Hepatocyte (in vitro differentiated cells): Measurements from ENCODE around the gene LRRC43. TPM values are rescaled to one million over a fixed set of nuclear protein-coding genes. Genes with fewer than 3 reads are reported as not detected.

Experiments
- DNase-seq: peaks from one replicate; pipeline ENCODE4 v3.0.0-alpha.2; 2016; ENCODE audit warnings: low spot score
- H2AFZ ChIP-seq: fragments of 200-600 bp; sonication (generic); 2 replicates; pipeline ENCODE4 v1.6.0; 2016; ENCODE audit warnings: antibody characterized with exemption, mild to moderate bottlenecking
- H3K27ac ChIP-seq: fragments of 200-600 bp; sonication (generic); 2 replicates; pipeline ENCODE4 v1.5.1; 2016; ENCODE audit warnings: mild to moderate bottlenecking
- H3K27me3 ChIP-seq: fragments of 200-600 bp; sonication (generic); 2 replicates; pipeline ENCODE4 v1.6.1; 2016
- H3K36me3 ChIP-seq: fragments of 200-600 bp; sonication (generic); replicated peaks from 2 replicates; pipeline ENCODE4 v1.5.1; 2016; ENCODE audit warnings: low read depth; ENCODE audit not compliant: insufficient read depth
- H3K4me1 ChIP-seq: fragments of 200-600 bp; sonication (generic); 2 replicates; pipeline ENCODE4 v1.5.1; 2016; ENCODE audit warnings: mild to moderate bottlenecking, moderate library complexity; ENCODE audit not compliant: insufficient read depth
- H3K4me2 ChIP-seq: fragments of 200-600 bp; sonication (generic); 2 replicates; pipeline ENCODE4 v1.6.0; 2016
- H3K4me3 ChIP-seq: fragments of 200-600 bp; sonication (generic); 2 replicates; pipeline ENCODE4 v1.5.1; 2016; ENCODE audit warnings: mild to moderate bottlenecking
- H3K79me2 ChIP-seq: fragments of 200-600 bp; sonication (generic); 2 replicates; pipeline ENCODE4 v1.6.0; 2017; ENCODE audit warnings: mild to moderate bottlenecking
- H3K9me2 ChIP-seq: fragments of 200-600 bp; sonication (generic); replicated peaks from 2 replicates; pipeline ENCODE4 v1.6.0; 2017; ENCODE audit warnings: mild to moderate bottlenecking; ENCODE audit not compliant: insufficient read depth
- H3K9me3 ChIP-seq: fragments of 200-600 bp; sonication (generic); 2 replicates; pipeline ENCODE4 v1.5.1; 2016; ENCODE audit warnings: low read depth, mild to moderate bottlenecking
- H4K20me1 ChIP-seq: fragments of 200-600 bp; sonication (generic); 2 replicates; pipeline ENCODE4 v1.6.0; 2016; ENCODE audit warnings: mild to moderate bottlenecking; ENCODE audit not compliant: insufficient read depth, poor library complexity, severe bottlenecking
- CTCF ChIP-seq: fragments of 200-600 bp; sonication (generic); IDR thresholded peaks from 2 replicates; pipeline ENCODE4 v1.5.1; 2016; ENCODE audit warnings: antibody characterized with exemption, mild to moderate bottlenecking; ENCODE audit not compliant: poor library complexity
- EZH2 ChIP-seq: fragments of 200-600 bp; sonication (generic); IDR thresholded peaks from 2 replicates; pipeline ENCODE4 v1.6.1; 2016; ENCODE audit warnings: antibody characterized with exemption, mild to moderate bottlenecking, borderline replicate concordance
- EZH2phosphoT487 ChIP-seq: fragments of 200-600 bp; sonication (generic); IDR thresholded peaks from one replicate; pipeline ENCODE4 v1.6.1; 2018; ENCODE audit warnings: antibody characterized with exemption, mild to moderate bottlenecking, low read depth, moderate library complexity; ENCODE audit not compliant: unreplicated experiment, severe bottlenecking
- WGBS: methylation state at CpG from one replicate; pipeline ENCODE4 v1.1.6; 2016; ENCODE audit warnings: low lambda C conversion rate; ENCODE audit errors: missing lambda C conversion rate; 5-methylcytosine and 5-hydroxymethylcytosine counted together
- polyA plus RNA-seq: library from polyadenylated mRNA; unstranded; fragments of >200 nt; fragmentation: Nextera tagmentation; extraction: Ambion mirVana; gene quantifications from 2 replicates; pipeline ENCODE4 v1.2.1, GENCODE V29; 2016
- total RNA-seq: library from RNA; depleted of rRNA; stranded (reverse); fragments of >200 nt; gene quantifications from 2 replicates; pipeline ENCODE4 v1.2.3, GENCODE V29; 2014

LRRC43 gene
- total and polyA plus RNA-seq, 2 experiments from 2014 or later: 1.7 TPM

GRCh38 chr12:122189626-122190475, 6.9 kb downstream of the LRRC43 start:
- WGBS: 89% methylated on average over 31 of the region's 34 CpGs
- Histone ChIP-seq H4K20me1 (no peaks in the 10 kb centered on the region), H3K4me3 (no peak overlapping the region), H3K4me2 (no peak overlapping the region), H2AFZ (no peak overlapping the region), H3K9me3 (no peaks in the 10 kb centered on the region), H3K79me2 (no peaks in the 10 kb centered on the region), H3K9me2 (no peaks in the 10 kb centered on the region), H3K36me3 (no peaks in the 10 kb centered on the region), H3K27ac (no peak overlapping the region), H3K4me1 (no peaks in the 10 kb centered on the region), H3K27me3 (no peaks in the 10 kb centered on the region)
- TF ChIP-seq EZH2 (no peak), CTCF (no peak), EZH2phosphoT487 (no peak)
- DNase-seq: no peak

DNA sequence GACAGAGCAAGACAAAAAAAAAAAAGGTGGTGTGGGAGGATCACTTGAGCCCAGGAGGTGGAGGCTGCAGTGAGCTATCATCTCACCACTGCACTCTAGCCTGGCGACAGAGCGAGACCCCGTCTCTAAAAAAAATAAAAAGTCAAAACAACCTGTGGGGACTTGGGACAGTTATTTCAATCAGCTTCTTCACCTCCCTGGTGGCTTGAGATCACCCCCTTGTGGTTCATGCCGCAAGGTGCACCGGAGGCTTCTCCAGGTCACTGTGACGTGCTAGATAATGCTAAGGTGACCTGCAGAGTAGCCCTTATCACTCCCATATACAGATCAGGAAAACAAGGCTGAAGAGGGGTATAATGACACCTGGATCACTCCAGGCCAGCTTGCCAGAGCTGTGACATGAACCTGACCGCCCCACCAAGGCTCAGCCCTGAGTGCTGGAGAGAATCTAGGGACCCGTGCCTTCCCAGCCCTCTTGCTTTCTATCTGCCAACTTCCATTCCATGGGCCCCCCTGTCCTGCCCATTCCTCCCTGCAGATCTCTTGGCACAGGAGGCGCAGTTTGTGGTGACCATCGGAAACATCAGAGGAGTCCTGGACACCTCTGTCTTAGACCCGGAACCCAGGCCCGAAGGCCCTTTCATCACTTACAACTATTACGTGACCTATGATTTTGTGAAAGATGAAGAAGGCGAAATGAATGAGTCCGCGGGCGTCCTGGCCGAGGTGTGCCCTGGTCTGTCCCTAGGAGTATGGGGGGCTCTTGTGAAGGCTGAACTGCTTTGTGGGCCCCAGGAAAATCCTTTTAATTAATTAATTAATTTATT, 8.1 kb downstream of the LRRC43 start:
- 70% methylated on average over 18 of the region's 18 CpGs for WGBS
- Histone ChIP-seq H3K36me3 (no peaks in the 10 kb centered on the region), H3K27me3 (no peaks in the 10 kb centered on the region), H3K79me2 (no peaks in the 10 kb centered on the region), H3K4me2 (no peak overlapping the region), H3K9me2 (no peaks in the 10 kb centered on the region), H3K9me3 (no peaks in the 10 kb centered on the region), H2AFZ (no peak overlapping the region), H3K4me1 (no peaks in the 10 kb centered on the region), H3K27ac (no peak overlapping the region), H4K20me1 (no peaks in the 10 kb centered on the region), H3K4me3 (no peak overlapping the region)
- TF ChIP-seq EZH2: no peak
- peak; percentile 69 for TF ChIP-seq CTCF
- DNase-seq: peak; percentile 77

DNA sequence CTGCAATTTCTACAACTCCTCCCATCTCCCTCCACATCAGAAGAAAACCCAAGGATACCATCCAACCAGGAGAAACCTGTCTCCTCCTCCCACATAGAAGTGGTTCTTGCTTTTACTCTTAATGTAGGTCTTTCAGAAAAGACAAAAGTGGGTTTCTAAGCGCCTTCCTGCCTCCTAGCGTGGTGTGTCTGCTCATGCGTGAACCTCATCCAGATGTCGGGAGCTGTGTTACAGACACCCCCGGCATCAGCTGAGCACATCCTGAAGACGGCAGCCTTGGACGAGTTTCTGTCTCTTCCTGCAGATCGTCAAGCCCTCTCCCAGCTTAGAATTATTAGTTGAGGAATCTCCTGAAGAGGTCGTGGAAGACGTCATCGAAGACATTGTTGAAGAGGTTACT, 9.5 kb downstream of the LRRC43 start:
- Histone ChIP-seq H3K4me3 (no peak overlapping the region), H3K36me3 (no peaks in the 10 kb centered on the region), H3K27me3 (no peaks in the 10 kb centered on the region), H3K4me1 (no peaks in the 10 kb centered on the region), H4K20me1 (no peaks in the 10 kb centered on the region), H2AFZ (no peak overlapping the region), H3K79me2 (no peaks in the 10 kb centered on the region), H3K4me2 (no peak overlapping the region), H3K9me3 (no peaks in the 10 kb centered on the region), H3K9me2 (no peaks in the 10 kb centered on the region), H3K27ac (no peak overlapping the region)
- TF ChIP-seq EZH2phosphoT487: no peak
- TF ChIP-seq CTCF: no peak
- no peak for TF ChIP-seq EZH2
- no peak for DNase-seq
- 84% methylated on average over 11 of the region's 11 CpGs for WGBS
